Pulmonary artery endothelial cell (primary cell): ENCODE measurements around the gene CDH5. TPM values are rescaled to one million over a fixed set of nuclear protein-coding genes. Genes with fewer than 3 reads are reported as not detected.
"Not testable (repeated sequence)": the region's sequence is repeated elsewhere in the genome, so short reads cannot be mapped to it uniquely, and the experiment has no call there.

Source experiments
- DNase-seq: peaks from one replicate; pipeline ENCODE4 v3.0.0-alpha.2; 2011; ENCODE audit warnings: low read depth, low spot score
- total RNA-seq: library from RNA; depleted of rRNA; stranded (reverse); fragments of >200 nt; gene quantifications from 2 replicates; pipeline ENCODE4 v1.2.3, GENCODE V29; 2014

CDH5 gene, protein sequence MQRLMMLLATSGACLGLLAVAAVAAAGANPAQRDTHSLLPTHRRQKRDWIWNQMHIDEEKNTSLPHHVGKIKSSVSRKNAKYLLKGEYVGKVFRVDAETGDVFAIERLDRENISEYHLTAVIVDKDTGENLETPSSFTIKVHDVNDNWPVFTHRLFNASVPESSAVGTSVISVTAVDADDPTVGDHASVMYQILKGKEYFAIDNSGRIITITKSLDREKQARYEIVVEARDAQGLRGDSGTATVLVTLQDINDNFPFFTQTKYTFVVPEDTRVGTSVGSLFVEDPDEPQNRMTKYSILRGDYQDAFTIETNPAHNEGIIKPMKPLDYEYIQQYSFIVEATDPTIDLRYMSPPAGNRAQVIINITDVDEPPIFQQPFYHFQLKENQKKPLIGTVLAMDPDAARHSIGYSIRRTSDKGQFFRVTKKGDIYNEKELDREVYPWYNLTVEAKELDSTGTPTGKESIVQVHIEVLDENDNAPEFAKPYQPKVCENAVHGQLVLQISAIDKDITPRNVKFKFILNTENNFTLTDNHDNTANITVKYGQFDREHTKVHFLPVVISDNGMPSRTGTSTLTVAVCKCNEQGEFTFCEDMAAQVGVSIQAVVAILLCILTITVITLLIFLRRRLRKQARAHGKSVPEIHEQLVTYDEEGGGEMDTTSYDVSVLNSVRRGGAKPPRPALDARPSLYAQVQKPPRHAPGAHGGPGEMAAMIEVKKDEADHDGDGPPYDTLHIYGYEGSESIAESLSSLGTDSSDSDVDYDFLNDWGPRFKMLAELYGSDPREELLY
- total RNA-seq = 512 and 580 TPM in 2 replicates

DNA sequence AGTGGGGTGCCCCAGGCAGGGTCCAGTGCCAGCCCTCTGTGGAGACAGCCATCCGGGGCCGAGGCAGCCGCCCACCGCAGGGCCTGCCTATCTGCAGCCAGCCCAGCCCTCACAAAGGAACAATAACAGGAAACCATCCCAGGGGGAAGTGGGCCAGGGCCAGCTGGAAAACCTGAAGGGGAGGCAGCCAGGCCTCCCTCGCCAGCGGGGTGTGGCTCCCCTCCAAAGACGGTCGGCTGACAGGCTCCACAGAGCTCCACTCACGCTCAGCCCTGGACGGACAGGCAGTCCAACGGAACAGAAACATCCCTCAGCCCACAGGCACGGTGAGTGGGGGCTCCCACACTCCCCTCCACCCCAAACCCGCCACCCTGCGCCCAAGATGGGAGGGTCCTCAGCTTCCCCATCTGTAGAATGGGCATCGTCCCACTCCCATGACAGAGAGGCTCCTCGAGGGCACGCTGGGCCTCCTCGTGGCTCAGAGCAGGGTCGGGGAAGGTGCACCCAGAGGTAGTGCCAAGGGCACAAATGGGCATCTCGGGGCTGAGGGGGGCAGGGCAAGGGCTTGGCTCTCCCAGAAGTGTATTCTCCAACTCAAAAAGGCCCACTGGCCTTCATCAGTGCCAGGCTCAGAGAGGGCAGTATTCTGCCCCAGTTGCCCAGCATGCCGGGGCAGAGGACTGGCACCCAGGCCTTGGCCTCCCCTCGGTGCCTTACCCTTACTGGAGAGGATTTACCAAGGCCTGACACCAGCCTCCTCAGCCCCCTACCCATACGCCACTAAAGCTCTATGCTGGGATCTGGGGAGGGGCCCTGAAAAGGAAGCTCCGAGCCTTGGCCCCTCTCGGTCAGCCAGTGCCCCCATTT lies at the start of gene CDH5:
Gene CDH5, plus strand, starts transcription at position 259 of the 867 bp plus-strand sequence. CDS start 12,647 bp downstream, outside the sequence.
- DNase-seq = no peak

DNA sequence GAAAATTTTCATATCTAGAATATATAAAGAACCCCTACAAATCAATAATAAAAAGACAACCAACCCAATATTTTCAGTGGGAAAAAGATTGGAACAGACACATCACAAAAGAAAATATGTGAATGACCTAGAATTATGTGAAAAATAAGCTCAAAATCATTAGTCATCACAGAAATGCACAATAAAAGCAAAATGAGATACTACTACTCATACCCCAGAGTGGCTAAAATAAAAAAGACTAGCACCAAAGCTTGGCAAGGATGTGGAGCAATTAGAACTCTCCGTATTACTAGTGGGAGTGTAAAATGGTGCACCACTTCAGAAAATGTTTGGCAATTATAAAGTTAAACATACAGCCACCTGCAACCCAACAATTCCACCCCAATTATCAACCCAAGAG lies 48.0 kb upstream of the CDH5 start:
- no peak for DNase-seq

DNA sequence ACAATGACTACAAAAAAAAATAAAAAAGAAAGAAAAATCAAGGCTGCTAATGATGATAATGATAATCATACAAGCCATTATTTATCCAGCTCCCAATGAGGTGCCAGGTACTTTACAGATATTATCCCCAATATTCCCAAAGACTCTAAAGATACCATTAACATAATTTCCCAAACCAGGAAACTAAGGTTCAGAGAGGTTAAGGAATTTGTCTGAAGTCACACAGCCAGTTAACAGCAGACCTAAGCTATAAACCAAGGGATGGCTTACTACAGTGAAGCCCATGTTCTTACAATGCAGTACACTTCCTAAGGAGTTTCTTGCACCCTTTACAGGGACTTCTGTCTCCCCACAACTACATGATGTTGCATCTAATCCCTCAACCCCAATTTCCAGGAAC lies 45.7 kb upstream of the CDH5 start:
- DNase-seq = no peak

DNA sequence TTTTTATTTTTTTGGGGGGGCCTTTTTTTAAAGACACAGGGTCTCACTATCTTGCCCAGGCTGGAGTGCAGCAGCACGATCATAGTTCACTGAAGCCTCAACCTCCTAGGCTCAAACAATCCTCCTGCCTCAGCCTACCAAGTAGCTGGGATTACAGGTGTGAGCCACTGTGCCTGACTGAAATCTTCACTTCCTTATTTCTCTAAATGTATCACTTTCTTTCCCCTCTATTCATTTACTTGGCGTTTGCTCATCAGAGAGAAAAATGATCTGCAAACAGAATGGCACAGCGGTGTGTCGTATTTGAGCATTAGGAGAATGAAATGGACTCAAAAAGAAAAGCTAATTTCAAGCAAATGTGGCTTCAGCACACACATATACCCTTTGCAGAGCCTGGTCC lies 44.3 kb upstream of the CDH5 start:
- DNase-seq = no peak

DNA sequence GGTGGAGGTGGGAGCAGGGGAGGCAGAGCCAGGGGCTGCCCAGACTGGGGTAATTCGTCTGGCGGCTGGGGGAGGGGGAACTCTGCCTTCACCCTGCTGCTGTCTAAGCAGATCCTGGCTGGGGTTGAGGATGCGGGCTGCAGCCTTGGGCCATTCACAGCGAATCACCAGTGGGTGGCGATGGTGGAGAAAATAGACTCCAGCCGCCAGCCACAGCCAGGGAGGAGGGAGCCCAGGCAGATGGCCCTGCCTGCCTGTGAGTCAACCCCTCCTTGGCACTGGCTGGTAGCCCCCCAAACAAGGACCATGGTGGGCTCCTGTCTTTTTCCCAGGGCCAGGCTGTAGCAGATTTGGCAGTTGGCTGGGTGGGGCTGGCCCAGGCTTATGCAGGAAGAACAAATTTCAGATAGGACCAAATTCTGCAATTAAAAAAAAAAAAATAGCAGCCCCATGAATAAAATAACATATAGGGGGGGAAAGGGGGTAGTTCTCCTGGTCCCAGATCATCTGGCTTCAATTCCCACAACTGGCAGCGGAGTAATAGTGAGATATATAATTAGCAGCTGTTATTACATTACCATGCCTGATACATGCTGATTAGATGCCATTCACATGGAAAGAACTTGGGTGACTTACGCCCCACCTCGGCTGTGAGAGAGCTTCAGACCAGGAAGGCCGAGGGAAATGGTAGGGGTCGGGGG lies 41.5 kb upstream of the CDH5 start:
- DNase-seq = no peak

GRCh38 chr16:66325717-66326376 lies 40.6 kb upstream of the CDH5 start:
- no peak for DNase-seq

GRCh38 chr16:66326991-66327513 lies 39.4 kb upstream of the CDH5 start:
- no peak for DNase-seq

DNA sequence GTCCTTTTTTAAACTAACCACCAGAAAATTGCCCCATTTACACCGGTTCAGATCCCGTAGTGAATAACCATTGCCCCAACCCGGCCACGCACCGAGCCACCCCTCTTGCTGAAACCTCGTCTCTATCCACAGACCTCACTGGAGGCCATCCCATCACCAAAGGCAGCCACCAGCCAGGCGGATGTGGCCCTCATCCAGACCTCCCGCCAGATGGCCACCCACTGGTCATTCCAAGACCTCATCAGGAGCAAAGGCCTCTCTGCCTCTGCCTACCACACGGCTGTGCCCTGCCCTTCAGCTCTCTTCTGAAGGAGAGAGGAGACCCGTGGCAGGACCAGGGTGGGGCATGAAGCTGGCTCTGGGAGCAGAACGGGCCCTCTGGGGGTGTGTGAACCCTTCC lies 38.2 kb upstream of the CDH5 start:
- DNase-seq = no peak

- not testable (repeated sequence) for DNase-seq
Observed at GRCh38 chr16:66331464-66331863, 35.0 kb upstream of the CDH5 start.

DNA sequence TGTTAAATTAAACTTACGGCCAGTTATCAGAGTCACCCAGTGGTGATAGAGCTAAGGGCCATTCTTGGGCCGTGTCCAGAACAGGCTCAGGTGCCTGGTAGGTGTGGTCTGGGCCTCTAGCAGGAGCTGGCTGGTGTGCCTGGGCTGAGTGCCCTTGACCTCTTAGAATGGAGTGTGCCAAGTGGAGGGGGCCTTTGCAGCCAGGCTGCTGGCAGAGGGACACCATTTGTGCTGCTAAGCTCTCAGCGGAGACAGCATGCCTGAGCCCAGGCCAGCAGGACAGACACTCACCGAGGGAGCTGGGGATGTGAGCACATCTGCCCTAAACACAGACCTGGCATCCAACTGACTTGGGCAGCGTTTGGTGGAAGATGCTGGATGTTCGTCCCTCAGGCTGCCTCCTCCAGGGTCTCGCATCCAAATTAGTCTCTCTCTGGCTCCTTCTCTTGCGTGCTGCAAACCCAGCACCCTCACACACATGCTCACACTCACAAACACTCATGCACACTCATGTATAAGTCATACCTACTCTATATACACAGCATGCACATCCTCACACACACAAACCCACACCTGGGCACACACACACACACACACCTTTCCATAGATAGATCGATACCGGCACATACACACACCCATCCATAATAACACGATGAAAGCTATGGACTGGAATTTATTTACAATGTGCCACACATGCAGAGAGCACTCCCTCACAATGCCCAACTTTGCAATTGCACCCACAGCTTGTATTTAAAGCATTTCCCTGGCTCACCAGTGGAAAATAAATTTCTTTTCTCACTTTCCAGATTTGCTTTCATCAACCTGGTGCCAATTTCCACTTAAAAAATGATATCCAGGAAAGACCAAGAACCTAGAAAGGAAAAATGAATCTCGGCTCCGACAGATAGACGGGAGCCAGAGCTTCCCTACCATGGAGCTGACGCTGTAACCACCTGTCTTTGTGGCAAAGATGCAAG lies 33.6 kb upstream of the CDH5 start:
- DNase-seq = no peak

- DNase-seq = no peak
Observed at GRCh38 chr16:66334853-66335574, 31.5 kb upstream of the CDH5 start.

DNA sequence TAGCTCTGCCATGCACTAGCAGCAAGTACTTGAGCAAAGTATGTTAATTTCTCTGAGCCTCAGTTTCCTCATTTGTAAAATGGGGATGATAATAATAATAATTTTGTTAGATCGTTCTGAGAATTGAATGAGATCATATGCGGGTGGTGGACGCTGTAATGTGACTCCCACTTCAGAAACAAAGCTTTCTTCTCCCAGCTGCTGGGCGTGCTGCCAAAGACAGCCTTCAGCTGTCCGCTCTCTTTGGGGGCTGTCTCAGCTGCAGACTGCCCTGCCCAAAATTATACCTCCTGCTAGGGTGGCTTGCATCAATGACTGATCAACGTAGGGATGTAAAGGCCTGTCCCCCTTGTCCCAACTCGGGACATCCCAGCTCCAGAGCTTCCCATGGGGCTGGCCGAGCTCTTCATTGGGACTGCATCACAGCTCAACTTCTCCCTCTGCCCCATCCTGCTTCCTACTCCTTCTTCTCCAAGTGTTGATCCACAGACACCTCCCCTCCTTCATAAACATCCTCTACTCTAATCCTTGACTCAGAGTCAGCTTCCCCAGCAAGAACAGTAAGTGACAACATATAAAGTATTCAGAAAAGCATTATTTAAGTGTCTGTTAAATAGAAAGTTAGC lies 30.7 kb upstream of the CDH5 start:
- DNase-seq = no peak

DNA sequence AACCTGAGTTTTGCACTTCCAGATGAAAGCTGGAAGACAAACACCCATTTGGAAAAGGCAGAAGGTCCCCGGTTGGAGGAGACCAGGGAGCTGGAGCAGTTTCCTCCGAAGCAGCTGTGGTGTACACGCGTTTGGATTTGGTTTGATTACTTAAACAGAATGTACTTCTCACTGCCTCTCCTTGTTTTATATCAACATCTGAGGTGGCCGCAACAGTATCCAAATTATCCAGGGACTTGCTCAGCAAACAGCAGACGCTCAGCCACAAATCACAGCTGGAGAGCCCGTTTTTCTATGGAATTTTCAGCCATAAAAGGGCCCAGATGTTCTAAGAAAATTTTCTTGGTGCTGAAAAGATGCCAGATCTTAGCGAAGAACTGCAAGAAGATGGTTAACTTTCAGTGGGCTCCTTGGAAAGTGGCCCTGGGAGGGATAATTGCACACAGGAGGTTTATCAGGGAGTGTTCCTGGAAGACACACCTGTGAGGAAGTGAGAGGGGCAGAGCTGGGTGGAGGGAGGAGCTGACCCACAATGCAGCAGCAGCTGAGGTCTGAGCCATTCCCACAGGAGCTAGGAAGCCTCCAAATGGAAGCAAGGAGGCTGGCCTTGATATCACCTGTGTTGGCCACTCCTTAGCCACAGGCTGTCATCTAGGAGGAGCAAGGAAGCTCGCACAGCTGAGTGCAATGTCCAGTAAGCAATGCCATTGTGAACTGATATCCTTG lies 28.9 kb upstream of the CDH5 start:
- no peak for DNase-seq

- DNase-seq = no peak
Observed at GRCh38 chr16:66342294-66342900, 24.1 kb upstream of the CDH5 start.

DNA sequence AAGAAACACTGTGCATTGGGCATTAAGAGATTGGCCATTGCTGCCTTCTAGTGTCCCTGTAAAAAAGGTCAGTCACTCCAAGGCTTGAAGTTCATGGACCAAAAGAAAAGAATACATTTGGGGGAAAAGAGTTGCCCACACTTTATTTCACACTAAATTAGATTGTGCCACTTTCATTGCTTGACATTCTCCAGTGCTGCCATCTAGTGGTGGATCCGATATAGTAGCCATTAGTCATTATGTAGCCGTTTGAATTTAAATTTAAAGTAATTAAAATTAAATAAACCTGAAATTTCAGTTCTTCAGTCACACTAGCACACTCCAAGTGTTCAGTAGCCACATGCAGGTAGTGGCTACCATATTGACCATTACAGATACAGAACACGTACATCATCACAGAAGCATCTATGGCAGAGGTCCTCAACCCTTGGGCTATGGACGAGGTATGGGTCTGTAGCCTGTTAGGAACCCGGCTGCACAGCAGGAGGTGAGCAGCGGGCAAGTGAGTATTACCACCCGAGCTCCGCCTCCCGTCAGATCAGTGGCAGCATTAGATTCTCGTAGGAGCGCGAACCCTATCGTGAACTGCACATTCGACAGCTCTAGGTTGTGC lies 21.9 kb upstream of the CDH5 start:
- DNase-seq = no peak

GRCh38 chr16:66346221-66346620 lies 20.3 kb upstream of the CDH5 start:
- no peak for DNase-seq
